HEK293 (cell line): Measurements from ENCODE around the gene FOXK2.

Experiments used
- REPIN1 ChIP-seq: fragments of 450-650 bp; formaldehyde crosslinking; IDR thresholded peaks from 2 replicates; pipeline ENCODE4 v1.5.1; 2017; ENCODE audit warnings: missing biosample characterization, missing genetic modification characterization, low read depth
- YY1 ChIP-seq: fragments of 450-650 bp; formaldehyde crosslinking; IDR thresholded peaks from 2 replicates; pipeline ENCODE4 v1.5.1; 2018; ENCODE audit warnings: missing biosample characterization, missing genetic modification characterization
- ZNF560 ChIP-seq: fragments of 450-650 bp; formaldehyde crosslinking; IDR thresholded peaks from 2 replicates; pipeline ENCODE4 v1.5.1; 2017; ENCODE audit warnings: missing biosample characterization, missing genetic modification characterization, borderline replicate concordance

DNA sequence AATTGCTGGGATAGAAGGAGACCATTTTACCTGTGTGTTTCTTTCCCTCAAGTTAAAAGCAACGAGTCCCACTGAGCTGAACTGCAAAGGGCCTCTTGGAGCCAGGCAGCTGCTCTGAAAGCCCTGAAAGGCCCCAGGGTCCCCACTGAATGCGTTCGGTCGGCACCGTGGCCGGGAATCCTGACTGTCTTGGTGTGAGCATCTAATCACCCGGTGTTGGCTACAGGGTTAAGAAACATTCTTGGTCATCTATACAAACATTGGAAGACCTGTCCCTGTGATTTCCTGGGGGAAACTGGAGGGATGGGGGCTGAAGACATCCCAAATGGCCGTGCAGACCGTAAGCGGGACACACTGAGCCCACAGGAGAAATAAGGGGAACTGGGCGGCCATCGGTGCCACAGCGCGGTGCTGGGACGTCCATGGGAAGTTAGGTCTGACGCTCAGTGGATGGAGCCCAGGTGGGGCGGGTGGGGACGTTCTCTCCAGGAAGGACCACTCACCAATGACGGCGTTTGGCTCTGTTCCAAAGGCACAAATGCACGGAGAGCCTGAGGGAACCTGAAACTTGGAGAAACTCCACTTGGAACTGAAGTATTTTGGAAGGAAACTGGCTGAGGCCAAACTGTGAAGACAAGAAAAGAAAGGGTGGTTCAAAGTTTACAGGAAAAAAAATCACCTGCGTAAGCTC, 96.6 kb downstream of the FOXK2 start:
- TF ChIP-seq ZNF560 (tag by site-specific recombination): no peak
- TF ChIP-seq YY1: no peak
- TF ChIP-seq REPIN1 (tag by site-specific recombination): no peak
